SHP77 (cell line): Measurements from ENCODE around the gene CCER1.
"Not testable (repeated sequence)": the region's sequence is repeated elsewhere in the genome, so short reads cannot be mapped to it uniquely, and the experiment has no call there.

ENCODE experiments used
- DNase-seq, 2 experiments: peaks; one replicate each; lab custom pipeline; 2025; lab: John Stamatoyannopoulos, UW

The CCER1 gene

GRCh38 chr12:90954921-90955320, at the start of gene CCER1:
TSS of gene CCER1 (minus strand) at chr12:90955176. CDS start at chr12:90954742, 434 bp downstream.
- no peak for DNase-seq

GRCh38 chr12:91003737-91004136, 48.8 kb upstream of the CCER1 start:
- no peak for DNase-seq

DNA sequence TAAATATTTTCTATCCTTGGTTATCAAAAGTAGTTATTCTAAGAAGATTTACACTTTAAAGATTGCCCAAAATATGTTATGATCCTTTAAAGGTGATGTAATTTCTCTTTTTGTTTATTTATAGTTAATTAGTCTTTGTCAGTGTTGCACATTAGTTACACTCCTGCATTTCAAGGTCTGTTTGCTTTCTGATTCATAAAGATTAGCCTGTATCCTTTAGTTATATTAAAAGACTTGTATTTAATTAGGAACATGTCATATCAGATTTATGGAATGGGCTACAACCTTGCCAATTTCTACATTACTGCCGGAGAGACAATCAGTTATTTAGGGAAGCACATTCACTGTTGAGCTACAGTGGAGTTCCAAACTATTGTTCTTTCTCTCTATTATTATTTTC, 46.3 kb upstream of the CCER1 start:
- no peak for DNase-seq

- DNase-seq = no peak
Measured at GRCh38 chr12:90999966-91000365, 45.0 kb upstream of the CCER1 start.

GRCh38 chr12:90999527-90999926, 44.6 kb upstream of the CCER1 start:
- no peak for DNase-seq

- no peak for DNase-seq
Measured at GRCh38 chr12:90995010-90995409, 40.0 kb upstream of the CCER1 start.

DNA sequence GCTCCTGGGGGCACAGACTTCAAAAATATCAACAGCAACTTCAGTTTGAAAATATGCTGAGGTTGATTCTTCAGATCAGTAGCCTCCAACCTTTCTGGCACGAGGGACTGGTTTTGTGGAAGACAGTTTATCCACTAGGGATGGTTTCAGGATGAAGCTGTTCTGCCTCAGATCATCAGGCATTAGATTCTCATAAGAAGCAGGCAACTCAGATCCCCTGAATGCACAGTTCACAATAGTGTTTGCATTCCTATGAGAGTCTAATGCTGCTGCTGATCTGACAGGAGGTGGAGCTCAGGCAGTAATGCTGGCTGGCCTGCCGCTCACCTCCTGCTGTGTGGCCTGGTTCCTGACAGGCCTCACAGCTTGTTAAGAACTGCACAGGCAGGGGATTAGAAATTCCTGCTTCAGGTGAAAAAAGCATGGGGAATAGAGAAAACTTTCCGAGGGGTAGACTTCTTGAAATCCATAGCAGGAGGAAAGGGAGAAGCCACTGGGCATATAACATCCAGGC, 37.0 kb upstream of the CCER1 start:
- DNase-seq = no peak

DNA sequence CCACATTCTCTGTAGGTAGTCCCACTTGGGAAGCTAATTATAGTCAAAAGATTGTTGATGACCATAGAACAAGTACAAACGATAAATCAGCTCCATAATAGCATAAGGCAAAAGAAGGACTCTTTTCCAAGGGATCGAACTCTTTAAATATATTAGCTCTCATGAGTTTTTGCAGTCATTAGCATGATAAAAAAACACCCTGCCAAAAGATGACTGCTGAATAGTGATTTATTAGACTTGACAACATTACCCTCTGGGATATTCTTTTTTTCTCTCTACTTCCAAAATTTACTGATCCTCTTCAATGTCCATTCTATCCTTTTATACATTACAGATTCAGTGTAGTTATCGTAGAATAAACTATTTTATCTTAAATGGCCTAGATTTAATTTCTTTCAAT, 35.6 kb upstream of the CCER1 start:
- DNase-seq = no peak

GRCh38 chr12:90989686-90990111, 34.7 kb upstream of the CCER1 start:
- DNase-seq = no peak

DNA sequence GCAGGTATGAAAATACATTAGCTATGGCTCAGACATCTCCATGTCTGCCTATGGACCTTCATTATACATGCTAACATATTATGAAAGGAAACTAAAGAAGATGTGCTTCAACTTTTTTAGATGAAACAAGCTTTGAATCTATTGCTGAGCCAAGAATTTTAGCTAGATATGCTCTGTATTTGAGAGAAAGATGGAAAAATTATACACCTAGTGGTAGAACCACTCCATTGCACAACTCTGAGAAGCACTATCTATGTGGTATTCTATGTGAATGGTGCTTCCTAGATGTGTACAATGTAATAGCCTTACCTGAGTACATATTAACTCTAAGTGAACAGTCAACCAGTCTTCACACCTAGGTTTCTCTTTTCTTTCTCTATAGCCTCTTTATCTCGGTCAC, 32.5 kb upstream of the CCER1 start:
- no peak for DNase-seq

- no peak for DNase-seq
Measured at GRCh38 chr12:90987101-90987500, 32.1 kb upstream of the CCER1 start.

GRCh38 chr12:90985331-90985730, 30.4 kb upstream of the CCER1 start:
- not testable (repeated sequence) for DNase-seq

DNA sequence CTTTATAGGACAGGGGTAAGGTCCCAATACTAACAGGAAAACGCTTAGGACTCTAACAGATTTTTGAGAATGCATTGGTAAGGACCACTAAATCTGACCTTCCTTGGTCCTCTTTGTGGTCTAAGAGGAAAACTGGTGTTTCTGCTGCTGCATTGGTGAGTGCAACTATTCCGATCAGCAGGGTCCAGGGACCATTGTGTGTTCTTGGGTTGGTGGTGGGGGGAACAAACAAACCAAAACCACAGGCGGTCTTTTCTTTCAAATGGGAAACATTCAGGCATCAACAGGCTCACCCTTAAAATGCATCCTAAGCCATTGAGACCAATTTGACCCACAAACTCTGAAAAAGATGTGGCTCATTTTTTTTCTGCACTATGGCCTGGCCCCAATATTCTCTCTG, 29.1 kb upstream of the CCER1 start:
- DNase-seq = no peak

- no peak for DNase-seq
Measured at GRCh38 chr12:90982170-90982569, 27.2 kb upstream of the CCER1 start.

DNA sequence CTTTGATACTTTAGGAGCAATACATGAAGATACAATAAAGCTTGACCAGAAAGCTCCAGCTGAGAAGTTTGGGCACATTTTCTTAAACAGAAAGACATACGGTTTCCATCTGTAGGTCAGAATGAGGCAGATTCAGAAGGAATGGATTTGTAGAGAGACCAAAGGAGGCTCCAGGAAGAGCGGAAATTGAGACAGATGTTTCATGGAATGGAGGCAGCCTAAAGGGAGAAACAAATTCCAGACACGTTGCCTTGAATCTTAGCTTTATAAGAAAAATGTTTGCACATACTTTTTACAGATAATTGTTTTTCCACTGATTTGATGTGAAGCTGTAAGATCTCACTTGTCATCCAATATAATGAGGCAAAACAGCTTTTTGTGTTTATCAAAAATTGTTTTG, 25.0 kb upstream of the CCER1 start:
- DNase-seq = no peak

GRCh38 chr12:90979019-90979418, 24.0 kb upstream of the CCER1 start:
- DNase-seq = no peak

DNA sequence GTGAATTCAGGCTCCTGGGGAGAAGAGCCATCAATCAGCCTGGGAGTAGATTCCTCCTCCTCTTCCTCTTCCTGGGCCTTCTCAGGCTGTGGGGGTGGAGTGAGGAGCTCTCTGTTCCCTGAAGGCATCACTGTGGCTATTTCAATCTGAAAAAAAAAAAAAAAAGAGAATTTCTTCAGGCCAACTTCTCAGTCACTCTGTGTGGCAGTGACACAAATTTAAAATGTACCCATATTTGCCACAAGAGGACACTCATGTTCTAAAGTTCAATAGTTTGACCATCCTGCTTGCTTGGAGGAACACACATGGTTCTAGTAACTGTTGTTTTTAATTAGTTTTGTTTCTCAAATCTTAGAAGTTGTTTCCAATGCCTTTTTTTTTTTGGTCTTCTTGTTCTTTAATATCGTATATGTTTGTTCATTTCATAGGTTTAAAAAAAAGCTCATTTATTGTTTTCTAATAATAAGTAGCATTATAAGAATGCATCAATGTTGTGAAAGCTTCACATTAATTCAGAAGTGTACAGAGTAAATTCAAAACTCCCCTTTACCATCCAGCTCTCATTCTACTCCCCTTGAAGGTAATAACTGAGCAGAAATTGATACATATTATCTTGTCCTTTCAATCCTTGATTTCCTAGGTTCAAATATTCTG, 23.3 kb upstream of the CCER1 start:
- DNase-seq = peak in 1 of 2 experiments; percentile 6

GRCh38 chr12:90977224-90977623, 22.2 kb upstream of the CCER1 start:
- DNase-seq = no peak

DNA sequence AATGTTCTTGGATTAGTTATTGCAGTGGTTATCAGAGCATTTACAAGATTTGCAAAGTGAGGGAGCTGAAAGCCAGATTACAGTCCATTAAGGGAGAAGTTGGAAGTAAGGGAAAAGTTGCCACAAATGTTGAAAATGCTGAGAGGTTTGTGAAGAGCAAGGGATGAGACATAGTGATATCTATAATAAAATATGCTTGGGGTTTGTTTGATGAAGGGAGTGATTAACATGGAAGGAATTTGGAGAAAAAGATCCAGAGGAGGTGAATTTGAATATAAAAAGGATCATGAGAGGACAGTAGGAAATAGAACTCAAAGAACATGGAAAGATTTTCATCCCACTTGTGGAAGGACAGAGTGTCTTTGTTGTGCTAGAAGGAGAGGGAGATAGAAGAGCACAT, 19.3 kb upstream of the CCER1 start:
- DNase-seq = no peak

DNA sequence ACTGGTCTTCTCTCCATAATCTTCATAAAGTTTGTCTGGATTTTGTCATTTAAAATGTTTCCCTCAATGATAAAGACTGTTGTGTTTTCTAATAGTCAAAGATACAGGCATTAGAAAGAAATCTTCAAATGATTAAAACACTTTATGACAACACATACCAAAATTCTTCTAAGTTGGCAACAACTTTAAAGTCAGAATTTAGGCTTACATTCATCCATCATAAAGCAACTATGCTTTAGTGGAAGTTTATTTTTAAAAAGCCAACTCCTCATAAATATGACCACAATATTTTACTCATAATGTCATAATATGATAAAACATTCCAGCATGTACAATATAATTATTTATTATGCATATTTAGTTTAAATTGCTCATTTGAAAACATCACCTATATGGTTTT, 17.2 kb upstream of the CCER1 start:
- no peak for DNase-seq

- no peak for DNase-seq
Measured at GRCh38 chr12:90970911-90971310, 15.9 kb upstream of the CCER1 start.

GRCh38 chr12:90970471-90970870, 15.5 kb upstream of the CCER1 start:
- peak in 1 of 2 experiments; percentile 15 for DNase-seq

DNA sequence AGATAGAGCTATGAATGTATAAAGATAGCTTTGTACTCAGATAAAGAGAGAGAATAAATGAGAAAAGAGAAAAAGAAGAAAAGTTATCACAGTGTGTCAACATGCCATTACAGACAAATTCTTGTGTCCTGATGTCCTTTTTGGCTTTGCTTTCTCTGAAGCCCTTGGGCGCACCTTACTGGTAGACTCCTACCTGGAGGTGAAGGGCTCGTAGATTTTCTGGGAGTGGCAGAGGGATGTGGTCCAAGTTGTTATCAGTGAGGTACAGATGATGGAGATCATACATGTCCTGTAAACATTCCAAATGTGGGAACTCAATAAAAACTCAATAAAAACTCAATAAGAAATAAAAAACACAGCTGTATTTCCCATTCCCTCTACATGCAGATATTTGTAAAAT, 14.9 kb upstream of the CCER1 start:
- no peak for DNase-seq

DNA sequence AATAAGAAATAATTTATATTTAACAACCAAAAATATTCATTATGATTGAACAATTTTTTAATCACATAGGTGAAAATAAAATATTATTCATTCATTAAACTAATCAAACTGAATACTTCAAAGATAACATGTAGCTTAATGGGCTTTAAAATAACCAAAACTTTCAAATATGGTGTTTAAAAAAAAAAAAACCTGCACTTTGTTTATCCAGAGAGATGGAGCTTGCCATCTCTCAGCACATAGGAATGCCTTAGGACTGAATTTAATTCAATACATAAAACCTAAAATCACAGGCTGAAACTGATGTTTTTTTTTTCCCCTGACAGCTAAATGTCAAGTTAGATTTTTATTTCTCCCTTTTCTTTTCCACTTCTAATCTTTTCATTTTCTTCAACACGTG, 14.4 kb upstream of the CCER1 start:
- no peak for DNase-seq
